Hepatocyte (in vitro differentiated cells): ENCODE results near the gene CXCR6. TPM values are rescaled to one million over a fixed set of nuclear protein-coding genes. Genes with fewer than 3 reads are reported as not detected.

ENCODE experiments used
- DNase-seq: peaks from one replicate; pipeline ENCODE4 v3.0.0-alpha.2; 2016; ENCODE audit warnings: low spot score
- H2AFZ ChIP-seq: fragments of 200-600 bp; sonication (generic); 2 replicates; pipeline ENCODE4 v1.6.0; 2016; ENCODE audit warnings: antibody characterized with exemption, mild to moderate bottlenecking
- H3K27ac ChIP-seq: fragments of 200-600 bp; sonication (generic); 2 replicates; pipeline ENCODE4 v1.5.1; 2016; ENCODE audit warnings: mild to moderate bottlenecking
- H3K27me3 ChIP-seq: fragments of 200-600 bp; sonication (generic); 2 replicates; pipeline ENCODE4 v1.6.1; 2016
- H3K36me3 ChIP-seq: fragments of 200-600 bp; sonication (generic); replicated peaks from 2 replicates; pipeline ENCODE4 v1.5.1; 2016; ENCODE audit warnings: low read depth; ENCODE audit not compliant: insufficient read depth
- H3K4me1 ChIP-seq: fragments of 200-600 bp; sonication (generic); 2 replicates; pipeline ENCODE4 v1.5.1; 2016; ENCODE audit warnings: mild to moderate bottlenecking, moderate library complexity; ENCODE audit not compliant: insufficient read depth
- H3K4me2 ChIP-seq: fragments of 200-600 bp; sonication (generic); 2 replicates; pipeline ENCODE4 v1.6.0; 2016
- H3K4me3 ChIP-seq: fragments of 200-600 bp; sonication (generic); 2 replicates; pipeline ENCODE4 v1.5.1; 2016; ENCODE audit warnings: mild to moderate bottlenecking
- H3K79me2 ChIP-seq: fragments of 200-600 bp; sonication (generic); 2 replicates; pipeline ENCODE4 v1.6.0; 2017; ENCODE audit warnings: mild to moderate bottlenecking
- H3K9me2 ChIP-seq: fragments of 200-600 bp; sonication (generic); replicated peaks from 2 replicates; pipeline ENCODE4 v1.6.0; 2017; ENCODE audit warnings: mild to moderate bottlenecking; ENCODE audit not compliant: insufficient read depth
- H3K9me3 ChIP-seq: fragments of 200-600 bp; sonication (generic); 2 replicates; pipeline ENCODE4 v1.5.1; 2016; ENCODE audit warnings: low read depth, mild to moderate bottlenecking
- H4K20me1 ChIP-seq: fragments of 200-600 bp; sonication (generic); 2 replicates; pipeline ENCODE4 v1.6.0; 2016; ENCODE audit warnings: mild to moderate bottlenecking; ENCODE audit not compliant: insufficient read depth, poor library complexity, severe bottlenecking
- EZH2 ChIP-seq: fragments of 200-600 bp; sonication (generic); IDR thresholded peaks from 2 replicates; pipeline ENCODE4 v1.6.1; 2016; ENCODE audit warnings: antibody characterized with exemption, mild to moderate bottlenecking, borderline replicate concordance
- EZH2phosphoT487 ChIP-seq: fragments of 200-600 bp; sonication (generic); IDR thresholded peaks from one replicate; pipeline ENCODE4 v1.6.1; 2018; ENCODE audit warnings: antibody characterized with exemption, mild to moderate bottlenecking, low read depth, moderate library complexity; ENCODE audit not compliant: unreplicated experiment, severe bottlenecking
- WGBS: methylation state at CpG from one replicate; pipeline ENCODE4 v1.1.6; 2016; ENCODE audit warnings: low lambda C conversion rate; ENCODE audit errors: missing lambda C conversion rate; 5-methylcytosine and 5-hydroxymethylcytosine counted together
- polyA plus RNA-seq: library from polyadenylated mRNA; unstranded; fragments of >200 nt; fragmentation: Nextera tagmentation; extraction: Ambion mirVana; gene quantifications from 2 replicates; pipeline ENCODE4 v1.2.1, GENCODE V29; 2016
- total RNA-seq: library from RNA; depleted of rRNA; stranded (reverse); fragments of >200 nt; gene quantifications from 2 replicates; pipeline ENCODE4 v1.2.3, GENCODE V29; 2014
- TF ChIP-seq, protein P1 (sequence below): fragments of 200-600 bp; sonication (generic); IDR thresholded peaks from 2 replicates; pipeline ENCODE4 v1.5.1; 2016; ENCODE audit warnings: antibody characterized with exemption, mild to moderate bottlenecking; ENCODE audit not compliant: poor library complexity

The CXCR6 gene
- total and polyA plus RNA-seq, 2 experiments from 2014 or later, result 0.33 TPM; not detected in 1

DNA sequence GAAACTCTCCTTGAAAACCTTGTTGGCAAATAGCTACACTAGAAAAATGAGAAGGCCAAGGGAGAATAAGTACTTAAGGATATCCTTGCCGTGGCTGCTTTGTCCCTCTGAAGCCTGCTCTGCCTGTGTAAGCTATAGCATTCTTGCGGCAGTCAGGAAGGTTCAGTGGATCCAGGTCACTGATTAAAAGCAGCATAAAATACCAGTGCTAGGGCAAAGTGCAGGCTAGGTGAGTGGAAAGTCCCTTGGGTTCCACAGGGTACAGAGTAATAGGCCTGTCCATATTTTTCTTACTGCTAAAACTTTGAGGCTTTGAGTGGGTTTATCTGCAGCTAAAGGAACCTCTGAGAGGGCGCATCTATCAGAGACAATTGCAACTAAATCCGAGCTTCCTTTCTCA is 10.3 kb downstream of the CXCR6 start:
- TF ChIP-seq EZH2, result no peak
- DNase-seq, result peak; percentile 29
- H3K36me3 ChIP-seq, result no peaks in the 10 kb centered on the region

DNA sequence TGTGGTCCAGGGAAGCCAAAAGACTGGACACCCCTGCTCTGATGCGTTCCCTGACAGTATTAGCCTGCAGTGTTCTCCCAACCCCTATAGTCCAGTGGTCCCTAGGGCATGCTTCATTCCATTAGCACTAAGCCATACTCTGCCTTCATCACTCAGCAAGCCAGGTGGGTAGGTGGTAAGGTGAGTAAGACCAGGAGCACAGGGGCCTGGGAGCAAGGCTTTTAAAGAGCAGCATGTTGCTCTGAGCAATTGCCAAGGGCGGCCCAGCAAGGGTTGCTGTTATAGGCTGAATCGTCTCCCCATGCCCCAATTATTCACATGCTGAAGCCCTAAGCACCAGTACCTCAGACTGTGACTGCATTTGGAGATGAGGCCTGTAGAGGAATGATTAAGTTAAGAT is 11.0 kb downstream of the CXCR6 start:
- TF ChIP-seq EZH2phosphoT487, result no peak
- TF ChIP-seq, protein P1, sequence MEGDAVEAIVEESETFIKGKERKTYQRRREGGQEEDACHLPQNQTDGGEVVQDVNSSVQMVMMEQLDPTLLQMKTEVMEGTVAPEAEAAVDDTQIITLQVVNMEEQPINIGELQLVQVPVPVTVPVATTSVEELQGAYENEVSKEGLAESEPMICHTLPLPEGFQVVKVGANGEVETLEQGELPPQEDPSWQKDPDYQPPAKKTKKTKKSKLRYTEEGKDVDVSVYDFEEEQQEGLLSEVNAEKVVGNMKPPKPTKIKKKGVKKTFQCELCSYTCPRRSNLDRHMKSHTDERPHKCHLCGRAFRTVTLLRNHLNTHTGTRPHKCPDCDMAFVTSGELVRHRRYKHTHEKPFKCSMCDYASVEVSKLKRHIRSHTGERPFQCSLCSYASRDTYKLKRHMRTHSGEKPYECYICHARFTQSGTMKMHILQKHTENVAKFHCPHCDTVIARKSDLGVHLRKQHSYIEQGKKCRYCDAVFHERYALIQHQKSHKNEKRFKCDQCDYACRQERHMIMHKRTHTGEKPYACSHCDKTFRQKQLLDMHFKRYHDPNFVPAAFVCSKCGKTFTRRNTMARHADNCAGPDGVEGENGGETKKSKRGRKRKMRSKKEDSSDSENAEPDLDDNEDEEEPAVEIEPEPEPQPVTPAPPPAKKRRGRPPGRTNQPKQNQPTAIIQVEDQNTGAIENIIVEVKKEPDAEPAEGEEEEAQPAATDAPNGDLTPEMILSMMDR, result no peak
- no peak for TF ChIP-seq EZH2
- WGBS, result 98% methylated on average over 3 of the region's 3 CpGs
- H3K79me2 ChIP-seq, result no peaks in the 10 kb centered on the region
- no peaks in the 10 kb centered on the region for H3K9me2 ChIP-seq
- no peak overlapping the region for H3K4me2 ChIP-seq
- no peaks in the 10 kb centered on the region for H4K20me1 ChIP-seq
- H3K4me1 ChIP-seq, result no peaks in the 10 kb centered on the region
- no peak overlapping the region for H3K4me3 ChIP-seq
- H2AFZ ChIP-seq, result no peak overlapping the region
- H3K36me3 ChIP-seq, result no peaks in the 10 kb centered on the region
- no peak for DNase-seq
- no peak overlapping the region for H3K27ac ChIP-seq
- H3K9me3 ChIP-seq, result no peaks in the 10 kb centered on the region
- no peaks in the 10 kb centered on the region for H3K27me3 ChIP-seq

More for the DNA sequence above, 10.3 kb downstream of the CXCR6 start:
- peaks cover 6% of the 10 kb centered on the region for H3K4me1 ChIP-seq
- no peak overlapping the region for H3K27ac ChIP-seq
- no peaks in the 10 kb centered on the region for H3K9me2 ChIP-seq
- no peaks in the 10 kb centered on the region for H3K79me2 ChIP-seq
- no peak overlapping the region for H2AFZ ChIP-seq
- H3K4me3 ChIP-seq, result no peak overlapping the region
- H3K4me2 ChIP-seq, result no peak overlapping the region
- H3K27me3 ChIP-seq, result no peaks in the 10 kb centered on the region
- 77% methylated on average over 4 of the region's 4 CpGs for WGBS
- no peaks in the 10 kb centered on the region for H3K9me3 ChIP-seq
- H4K20me1 ChIP-seq, result no peaks in the 10 kb centered on the region

DNA sequence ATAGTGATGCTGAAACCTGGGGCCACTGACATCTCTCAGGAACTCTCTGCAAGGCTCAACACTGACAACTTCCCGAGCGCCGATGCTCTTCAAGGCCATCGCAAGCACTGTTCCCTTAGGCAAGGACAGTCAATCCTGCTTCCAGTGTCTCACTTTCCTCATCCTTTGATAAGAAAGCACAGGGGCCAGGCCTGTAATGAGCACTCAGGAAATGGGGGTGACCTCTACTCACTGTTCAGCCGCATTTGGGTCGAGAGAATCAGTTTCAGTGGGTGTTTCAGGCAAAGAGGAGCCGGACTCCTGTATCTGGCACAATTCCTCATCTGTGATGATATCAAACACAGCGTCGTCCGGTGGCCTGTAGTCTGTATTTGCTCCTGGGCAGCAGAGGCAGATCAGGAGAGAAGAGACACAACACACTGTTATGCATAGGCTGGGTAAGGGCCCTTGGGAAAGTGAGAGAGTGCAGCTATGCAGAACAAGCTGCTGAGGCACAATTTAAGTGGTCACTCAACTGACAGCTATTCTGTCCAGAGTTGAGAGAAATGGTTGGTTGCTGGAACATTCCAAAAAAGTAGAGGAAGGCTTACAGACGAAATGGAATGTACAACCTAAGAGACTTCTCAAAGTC is 11.9 kb downstream of the CXCR6 start:
- H3K9me2 ChIP-seq, result no peaks in the 10 kb centered on the region
- no peaks in the 10 kb centered on the region for H3K79me2 ChIP-seq
- no peaks in the 10 kb centered on the region for H3K27me3 ChIP-seq
- H3K4me2 ChIP-seq, result no peak overlapping the region
- H3K27ac ChIP-seq, result no peak overlapping the region
- DNase-seq, result no peak
- TF ChIP-seq EZH2phosphoT487, result no peak
- TF ChIP-seq EZH2, result no peak
- TF ChIP-seq, protein P1, result no peak
- H3K4me3 ChIP-seq, result no peak overlapping the region
- no peaks in the 10 kb centered on the region for H4K20me1 ChIP-seq
- no peak overlapping the region for H2AFZ ChIP-seq
- no peaks in the 10 kb centered on the region for H3K4me1 ChIP-seq
- H3K9me3 ChIP-seq, result no peaks in the 10 kb centered on the region
- peaks cover 4% of the 10 kb centered on the region for H3K36me3 ChIP-seq
- 82% methylated on average over 11 of the region's 11 CpGs for WGBS

DNA sequence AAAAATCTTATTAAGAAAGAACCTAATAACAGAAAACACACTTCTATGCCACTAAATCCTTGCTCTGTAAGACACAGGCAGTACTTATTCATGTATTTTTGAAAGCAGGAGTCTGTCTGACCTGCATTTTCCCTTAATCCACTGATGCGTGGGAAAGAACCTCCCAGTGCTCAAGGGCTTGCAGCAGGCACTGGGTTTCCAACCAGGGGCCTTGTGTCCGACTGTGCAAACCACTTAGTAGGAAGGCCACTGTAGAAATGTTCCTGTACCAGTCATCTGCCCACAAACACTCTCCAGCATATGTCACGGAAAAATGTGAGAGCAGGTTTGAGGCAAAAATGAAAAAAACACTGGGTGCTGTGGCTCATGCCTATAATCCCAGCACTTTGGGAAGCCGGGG is 12.4 kb downstream of the CXCR6 start:
- H4K20me1 ChIP-seq, result no peaks in the 10 kb centered on the region
- H3K4me2 ChIP-seq, result no peak overlapping the region
- no peaks in the 10 kb centered on the region for H3K27me3 ChIP-seq
- no peaks in the 10 kb centered on the region for H3K9me2 ChIP-seq
- WGBS, result 83% methylated on average over 4 of the region's 4 CpGs
- H3K4me3 ChIP-seq, result no peak overlapping the region
- TF ChIP-seq EZH2 (no peak), EZH2phosphoT487 (no peak)
- H2AFZ ChIP-seq, result no peak overlapping the region
- DNase-seq, result no peak
- H3K4me1 ChIP-seq, result no peaks in the 10 kb centered on the region
- no peaks in the 10 kb centered on the region for H3K9me3 ChIP-seq
- H3K79me2 ChIP-seq, result no peaks in the 10 kb centered on the region
- no peak overlapping the region for H3K27ac ChIP-seq
- H3K36me3 ChIP-seq, result peaks cover 4% of the 10 kb centered on the region
